HG02759 (cell line): ENCODE data around the gene NLRC5.
"Not testable (repeated sequence)": the region's sequence is repeated elsewhere in the genome, so short reads cannot be mapped to it uniquely, and the experiment has no call there.

Experiments
- ATAC-seq: cut with Tn5 transposase; IDR thresholded peaks from one replicate; pipeline ENCODE4 v1.9.1; 2021; ENCODE audit warnings: mild to moderate bottlenecking, moderate library complexity; ENCODE audit not compliant: unreplicated experiment

The NLRC5 gene

DNA sequence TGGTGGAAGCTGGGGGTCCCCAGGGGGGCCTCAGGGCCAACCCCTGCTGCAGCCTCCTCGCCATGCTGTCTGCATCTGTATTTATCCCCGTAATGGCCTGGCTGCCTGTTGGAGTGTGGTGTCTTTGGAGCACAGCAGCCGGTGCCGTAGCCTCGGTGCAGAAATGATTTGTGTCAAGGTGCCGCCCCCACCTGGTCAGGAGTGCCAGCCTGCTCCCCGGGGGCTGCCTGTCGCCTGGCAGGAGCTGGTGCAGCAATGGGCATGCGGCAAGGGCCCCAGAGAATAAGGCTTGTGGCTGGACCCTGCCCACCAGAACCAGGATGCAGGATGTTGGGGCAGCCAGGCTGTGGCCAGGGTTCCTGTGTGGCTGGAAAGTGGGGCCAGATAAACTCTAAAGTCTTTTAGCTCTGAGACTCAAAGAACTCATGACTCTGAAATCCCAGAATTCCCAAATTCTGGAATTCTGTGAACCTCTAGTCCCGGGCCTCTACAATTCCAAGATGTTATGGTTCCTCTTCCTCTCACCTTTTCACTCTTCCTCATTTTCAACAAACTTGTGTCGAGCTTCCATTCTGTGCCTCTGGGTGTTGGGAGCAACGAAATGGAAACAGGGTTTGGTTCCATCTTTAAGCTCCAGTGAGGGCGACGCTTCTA lies 109.0 kb downstream of the NLRC5 start:
- ATAC-seq = no peak

DNA sequence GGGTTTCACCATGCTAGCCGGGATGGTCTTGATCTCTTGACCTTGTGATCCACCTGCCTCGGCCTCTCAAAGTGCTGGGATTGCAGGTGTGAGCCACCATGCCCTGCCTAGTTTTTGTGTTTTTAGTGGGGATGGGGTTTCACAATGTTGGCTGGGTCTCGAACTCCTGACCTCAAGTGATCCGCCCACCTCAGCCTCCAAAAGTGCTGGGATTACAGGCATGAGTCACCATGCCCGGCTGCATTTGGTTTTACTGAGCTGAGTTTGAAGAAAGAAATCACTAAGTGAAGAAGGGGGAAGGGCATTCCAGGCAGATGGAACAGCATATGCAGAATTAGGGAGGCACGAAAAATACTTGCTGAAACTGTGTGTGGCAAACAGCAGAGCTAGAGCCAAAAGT lies 110.6 kb downstream of the NLRC5 start:
- ATAC-seq = not testable (repeated sequence)

DNA sequence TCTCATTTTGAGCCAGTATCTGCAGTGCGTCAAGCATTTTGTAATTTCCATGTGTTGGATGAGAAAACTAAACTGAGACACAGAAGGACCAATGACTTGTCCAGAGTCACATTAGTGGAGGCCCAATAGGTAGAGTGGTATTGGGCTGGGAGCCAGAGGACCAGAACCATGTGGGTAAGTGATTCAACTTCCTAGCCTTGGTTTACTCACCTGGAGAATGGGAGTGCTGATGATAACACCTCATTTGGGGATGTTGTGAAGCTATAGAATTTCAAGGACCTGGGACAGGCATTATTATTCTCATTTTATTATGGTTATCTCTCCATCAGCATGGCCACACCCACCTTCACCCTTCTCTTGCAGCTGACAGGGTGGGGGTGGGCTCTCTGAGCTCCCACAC lies 111.1 kb downstream of the NLRC5 start:
- no peak for ATAC-seq

DNA sequence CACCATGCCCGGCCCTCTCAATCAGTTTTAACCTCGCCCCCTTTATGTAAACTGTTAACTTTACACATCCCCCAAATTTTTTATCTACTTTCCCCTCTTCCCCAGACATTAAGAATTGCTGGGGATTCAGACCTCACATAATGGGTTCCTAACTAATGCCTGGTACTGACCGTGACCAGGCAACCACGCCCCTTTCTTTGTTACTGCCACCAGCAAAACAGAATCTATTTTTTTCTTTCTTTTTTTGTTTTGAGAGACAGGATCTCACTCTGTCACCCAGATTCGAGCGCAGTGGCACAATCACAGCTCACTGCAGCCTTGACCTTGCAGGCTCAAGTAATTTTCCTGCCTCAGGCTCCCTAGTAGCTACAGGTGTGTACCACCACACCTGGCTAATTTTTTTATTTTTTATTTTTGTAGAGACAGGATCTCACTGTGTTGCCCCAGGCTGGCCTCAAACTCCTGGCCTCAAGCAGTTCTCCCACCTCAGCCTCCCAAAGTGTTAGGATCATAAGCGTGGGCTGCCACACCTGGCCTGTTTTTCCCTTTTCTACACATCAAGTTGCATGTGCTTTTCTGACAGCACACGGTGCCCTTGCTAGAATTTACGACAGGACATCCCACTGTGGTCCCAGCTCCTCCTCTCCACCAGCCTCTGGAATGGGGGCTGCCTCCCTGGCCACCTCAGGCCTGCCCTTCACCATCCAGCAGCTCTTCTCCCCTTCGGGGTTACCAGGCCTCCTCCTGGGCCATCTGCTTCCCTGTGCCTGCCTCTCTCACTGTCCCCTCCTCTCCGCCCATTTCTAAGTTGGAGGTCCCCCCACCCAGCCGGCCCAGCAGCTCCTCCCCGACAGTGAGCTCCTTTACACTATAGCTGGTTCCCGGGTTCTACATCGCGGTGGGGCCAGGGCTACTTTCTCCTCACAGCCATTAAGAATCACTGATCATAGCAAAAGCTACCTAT lies 113.8 kb downstream of the NLRC5 start:
- no peak for ATAC-seq

DNA sequence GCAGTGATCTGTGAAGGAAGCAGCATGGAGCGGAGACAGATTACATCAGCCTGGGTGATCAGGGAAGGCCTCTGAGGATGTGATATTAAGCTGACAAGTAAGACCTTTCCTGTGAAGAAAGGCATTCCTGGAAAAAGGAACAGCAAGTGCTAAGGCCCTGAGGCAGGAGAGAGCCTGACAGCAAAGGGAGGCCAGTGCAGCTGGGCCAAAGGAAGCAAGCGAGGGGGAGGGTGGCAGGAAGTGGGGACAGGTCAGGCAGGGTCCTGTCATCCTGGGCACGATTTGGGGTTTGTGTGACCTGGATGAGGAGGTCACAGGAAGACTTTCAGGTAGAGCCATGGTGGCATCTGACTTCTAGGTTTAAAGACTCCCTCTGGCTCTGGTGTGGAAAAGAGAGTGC lies 115.3 kb downstream of the NLRC5 start:
- ATAC-seq = no peak

DNA sequence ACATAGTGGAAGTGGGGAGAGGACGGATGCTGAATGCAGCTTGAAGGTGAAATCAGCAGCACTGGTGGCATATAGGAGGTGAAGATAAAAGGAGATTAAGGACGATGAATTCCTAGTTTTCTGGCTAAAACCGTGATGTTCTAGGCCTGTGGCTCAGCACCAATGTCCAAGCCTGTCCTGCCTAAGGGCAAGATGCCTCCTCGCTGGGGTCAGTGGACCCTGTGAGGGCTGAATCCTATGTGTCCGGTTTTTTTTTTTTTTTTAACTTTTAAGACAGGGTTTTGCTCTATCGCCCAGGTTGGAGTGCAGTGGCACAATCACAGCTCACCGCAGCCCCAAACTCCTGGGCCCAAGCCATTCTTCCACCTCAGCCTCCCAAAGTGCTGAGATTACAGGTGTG lies 115.8 kb downstream of the NLRC5 start:
- no peak for ATAC-seq

DNA sequence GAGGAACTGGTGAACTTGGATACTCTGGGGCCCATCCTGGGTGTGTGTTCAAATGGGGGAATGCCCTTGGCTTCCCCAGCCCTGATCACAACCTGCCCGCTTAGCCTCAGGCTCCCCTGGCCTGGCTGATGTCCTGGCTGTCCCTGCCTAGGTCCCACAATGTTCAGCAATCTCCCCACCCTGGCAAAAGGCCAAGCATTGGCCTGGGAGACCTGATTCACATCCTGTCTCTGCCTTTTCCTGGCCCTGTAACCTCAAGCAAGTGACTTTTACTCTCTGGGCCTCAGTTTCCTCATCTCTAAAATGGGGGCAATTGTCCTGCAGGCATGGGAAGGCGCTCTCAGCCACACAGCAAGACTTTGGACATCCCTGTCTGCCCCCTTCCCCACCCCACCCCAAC lies 117.4 kb downstream of the NLRC5 start:
- ATAC-seq = no peak

DNA sequence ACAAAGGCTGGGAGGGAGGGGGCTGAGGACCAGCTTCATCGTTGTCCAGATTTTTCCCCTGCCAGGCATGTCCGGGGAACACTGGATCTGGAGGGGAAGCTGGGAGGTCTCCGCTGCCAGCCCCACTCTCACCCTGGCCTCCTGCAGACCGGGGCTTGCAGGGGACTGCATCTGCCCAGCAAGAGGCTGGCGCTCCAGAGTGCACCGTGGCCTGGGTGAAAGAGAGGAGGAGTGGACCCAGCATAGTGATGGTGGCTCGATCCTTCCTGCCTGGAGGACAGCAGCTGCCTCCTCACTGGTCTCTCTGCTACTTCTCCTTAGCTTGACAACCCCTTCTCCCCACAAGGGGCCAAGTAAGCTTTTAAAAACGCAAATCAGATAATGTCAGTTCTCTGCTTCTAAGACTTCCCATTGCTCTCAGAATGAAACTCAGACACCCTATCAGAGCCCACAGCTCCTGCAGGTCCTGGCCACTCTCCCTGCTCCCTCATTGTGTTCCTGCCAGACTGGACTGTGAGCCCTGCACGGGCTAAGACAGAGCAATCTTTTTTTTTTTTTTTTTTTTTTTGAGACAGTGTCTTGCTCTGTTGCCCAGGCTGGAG lies 118.1 kb downstream of the NLRC5 start:
- no peak for ATAC-seq

DNA sequence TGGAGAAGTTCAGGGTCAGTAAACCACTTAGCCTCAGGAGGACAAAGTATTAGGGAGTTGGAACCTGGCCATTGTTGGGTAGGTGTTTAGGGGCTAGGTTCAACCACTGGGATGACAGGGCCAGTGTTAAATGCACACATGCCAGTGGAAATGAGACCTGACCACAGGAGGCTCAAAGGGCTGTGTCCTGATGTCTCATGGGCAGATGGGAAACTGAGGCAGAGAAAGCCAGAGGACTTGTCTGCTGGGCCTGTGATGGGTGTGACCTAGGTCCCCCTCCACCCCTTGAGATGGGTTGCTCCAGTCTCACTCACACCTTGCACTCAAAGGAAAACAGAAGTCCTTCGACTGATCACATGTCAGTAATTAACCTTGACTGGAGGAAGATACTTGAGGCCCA lies 119.1 kb downstream of the NLRC5 start:
- no peak for ATAC-seq

DNA sequence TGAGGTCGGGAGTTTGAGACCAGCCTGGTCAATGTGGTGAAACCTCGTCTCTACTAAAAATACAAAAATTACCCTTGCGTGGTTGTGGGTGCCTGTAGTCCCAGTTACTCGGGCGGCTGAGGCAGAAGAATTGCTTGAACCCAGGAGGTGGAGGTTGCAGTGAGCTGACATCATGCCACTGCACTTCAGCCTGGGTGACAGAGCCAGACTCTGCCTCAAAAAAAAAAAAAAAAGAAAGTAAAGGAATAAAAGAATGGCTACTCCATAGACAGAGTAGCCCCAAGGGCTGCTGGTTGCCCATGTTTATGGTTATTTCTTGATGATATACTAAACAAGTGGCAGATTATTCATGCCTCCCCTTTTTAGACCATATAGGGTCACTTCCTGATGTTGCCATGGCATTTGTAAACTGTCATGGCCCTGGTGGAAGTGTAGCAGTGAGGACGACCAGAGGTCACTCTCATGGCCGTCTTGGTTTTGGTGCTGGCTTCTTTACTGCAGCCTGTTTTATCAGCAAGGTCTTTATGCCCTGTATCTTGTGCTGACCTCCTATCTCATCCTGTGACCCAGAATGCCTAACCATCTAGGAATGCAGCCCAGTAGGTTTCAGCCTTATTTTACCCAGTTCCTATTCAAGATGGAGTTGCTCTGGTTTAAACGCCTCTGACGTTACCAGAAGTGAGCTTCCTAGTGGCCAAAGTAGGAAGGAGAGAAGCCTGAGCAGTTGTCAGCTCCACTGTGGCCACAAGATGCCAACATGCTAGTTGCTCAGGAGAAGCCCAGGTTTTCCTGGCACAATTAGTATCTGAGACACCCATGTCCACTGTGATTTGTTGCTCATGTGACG lies 120.1 kb downstream of the NLRC5 start:
- not testable (repeated sequence) for ATAC-seq

DNA sequence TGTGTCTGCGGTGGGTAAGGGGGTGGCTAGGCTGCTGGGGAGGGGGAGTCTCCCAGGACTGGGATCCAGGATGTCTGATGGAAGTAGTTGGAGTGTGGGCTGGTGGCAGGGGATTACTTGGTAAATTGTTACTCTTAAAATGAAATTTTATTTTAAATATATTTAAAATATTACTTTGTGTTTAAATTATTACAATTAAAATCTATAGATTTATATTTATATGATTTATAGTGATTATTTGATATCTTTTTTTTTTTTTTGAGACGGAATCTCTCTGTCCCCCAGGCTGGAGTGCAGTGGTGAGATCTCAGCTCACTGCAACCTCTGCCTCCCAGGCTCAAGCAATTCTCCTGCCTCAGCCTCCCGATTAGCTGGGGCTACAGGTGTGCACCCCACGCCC lies 121.6 kb downstream of the NLRC5 start:
- no peak for ATAC-seq

DNA sequence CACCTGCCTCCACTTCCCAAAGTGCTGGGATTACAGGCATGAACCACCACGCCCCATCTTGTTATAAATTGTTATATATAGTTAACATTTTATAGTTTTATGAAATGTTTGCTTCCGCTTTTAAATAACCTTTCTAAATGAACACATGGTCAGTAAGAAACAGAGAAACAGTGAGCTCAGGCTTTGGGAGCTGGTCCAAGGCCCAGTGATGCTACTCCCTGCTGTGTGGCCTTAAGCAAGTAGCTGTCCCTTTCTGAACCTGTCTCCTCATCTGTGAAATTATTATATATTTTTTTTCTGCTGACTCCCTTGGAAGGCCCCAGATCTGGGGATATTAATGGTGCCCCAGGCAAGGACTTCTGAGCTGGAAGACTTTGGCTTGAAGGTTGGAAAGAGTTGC lies 122.1 kb downstream of the NLRC5 start:
- ATAC-seq = no peak

DNA sequence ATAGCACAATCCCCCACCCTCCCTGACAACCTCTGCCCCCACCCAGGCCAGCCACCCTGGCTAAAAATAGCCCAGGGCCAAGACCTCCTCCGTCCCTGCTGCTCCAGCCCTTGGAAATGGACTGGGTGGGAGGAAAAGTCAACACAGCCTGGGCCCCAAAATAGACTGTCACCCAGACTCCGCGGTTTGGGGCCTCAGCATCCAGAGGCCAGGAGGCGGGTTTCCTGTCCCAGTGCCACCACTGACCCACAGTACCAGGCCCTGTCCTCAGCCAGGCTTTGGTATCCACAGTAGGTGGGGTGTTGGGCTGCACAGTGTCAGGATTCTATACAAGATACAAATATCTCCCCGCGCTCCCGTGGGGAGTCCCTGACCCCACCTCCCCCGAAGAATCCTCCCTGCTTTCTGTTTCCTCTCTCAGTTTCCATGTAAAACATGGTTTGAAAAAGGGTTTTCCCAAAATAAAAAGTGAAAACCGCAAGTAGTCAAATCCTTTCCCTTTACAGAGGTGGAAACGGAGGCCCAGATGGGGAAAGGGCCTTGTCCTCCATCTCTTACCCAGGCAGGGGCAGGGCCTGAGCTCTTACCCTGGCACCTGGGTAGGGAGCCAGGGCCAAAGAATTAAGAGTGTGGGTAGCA lies 123.2 kb downstream of the NLRC5 start:
- no peak for ATAC-seq

DNA sequence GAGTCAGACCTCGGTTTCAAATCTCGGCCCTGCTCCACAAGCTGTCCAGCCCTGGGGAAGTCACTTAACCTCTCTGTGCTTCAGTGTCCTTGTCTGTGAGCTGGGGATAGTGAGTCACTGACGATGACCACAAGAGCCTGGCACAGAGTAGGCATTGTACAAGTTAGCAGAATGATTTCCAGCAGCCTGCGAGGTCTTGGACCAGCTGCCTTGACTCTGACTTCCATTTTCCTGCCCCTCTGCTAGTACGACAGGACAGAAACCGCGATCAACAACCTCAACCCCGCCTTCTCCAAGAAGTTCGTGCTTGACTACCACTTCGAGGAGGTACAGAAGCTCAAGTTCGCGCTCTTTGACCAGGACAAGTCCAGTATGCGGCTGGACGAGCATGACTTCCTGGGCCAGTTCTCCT lies 123.7 kb downstream of the NLRC5 start:
- ATAC-seq = no peak

DNA sequence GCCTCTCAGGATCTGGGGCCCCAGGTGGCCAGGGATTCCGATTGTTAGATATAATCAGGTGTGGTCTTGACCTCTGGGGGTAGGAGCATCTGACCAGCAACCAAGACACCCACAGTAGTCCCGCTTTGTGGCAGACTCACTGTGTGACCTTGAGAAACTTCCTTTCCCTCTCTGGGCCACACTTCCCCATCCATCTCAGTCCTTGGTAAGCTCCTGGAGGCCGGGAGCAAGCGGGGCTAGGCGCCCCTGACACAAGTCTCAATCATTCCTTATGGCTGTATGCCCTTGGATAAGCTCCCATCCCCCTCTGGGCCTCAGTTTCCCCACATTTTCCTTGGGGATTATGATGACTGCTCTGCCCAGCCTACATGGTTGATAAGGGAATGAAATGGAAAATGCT lies 124.3 kb downstream of the NLRC5 start:
- no peak for ATAC-seq

DNA sequence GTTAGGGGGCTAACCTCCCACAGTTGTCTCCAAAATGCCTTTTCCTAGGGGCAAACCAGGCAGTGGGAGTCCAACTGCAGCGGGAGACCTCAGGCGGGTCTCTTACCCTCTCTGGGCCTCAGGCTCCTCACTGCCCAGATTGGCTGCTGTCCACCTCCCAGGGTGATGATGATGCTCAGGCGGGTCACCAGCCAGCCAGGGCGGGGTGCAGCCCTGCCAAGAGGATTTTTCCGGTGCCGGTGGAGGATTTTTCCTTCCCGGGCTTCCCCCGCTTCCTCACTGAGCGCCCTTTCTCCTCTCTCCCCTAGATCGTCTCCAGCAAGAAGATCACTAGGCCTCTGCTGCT lies 125.8 kb downstream of the NLRC5 start:
- no peak for ATAC-seq

DNA sequence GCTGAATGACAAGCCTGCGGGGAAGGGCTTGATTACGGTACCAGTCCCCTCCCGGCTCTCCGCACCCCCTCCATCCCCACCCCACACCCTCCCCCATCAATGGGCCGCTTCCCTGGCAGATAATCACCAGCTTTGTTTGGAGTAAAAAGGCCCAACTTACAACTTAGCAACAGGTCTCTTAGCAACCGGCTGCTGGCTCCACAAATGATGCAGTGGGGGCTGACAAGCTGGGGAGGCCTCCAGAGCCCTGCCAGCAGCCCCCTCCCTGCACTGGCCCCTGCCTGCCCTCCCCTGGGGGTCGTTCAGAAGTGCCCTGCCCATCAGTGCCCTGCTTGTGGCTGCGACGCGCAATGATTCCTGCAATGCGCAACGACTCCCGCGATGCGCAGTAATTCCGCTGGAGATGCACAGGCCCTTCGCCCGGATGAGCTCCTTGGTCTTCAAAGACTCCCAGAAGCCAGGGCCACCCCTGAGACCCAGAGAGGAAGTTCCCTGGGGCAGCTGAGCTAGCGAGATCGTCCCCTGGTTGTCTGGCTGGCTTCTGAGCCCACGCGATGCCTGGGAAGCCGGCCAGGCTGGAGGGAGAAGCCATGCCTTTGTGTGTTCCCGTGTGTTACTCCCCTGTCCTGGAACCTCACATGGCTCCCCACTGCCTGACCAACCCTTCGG lies 126.3 kb downstream of the NLRC5 start:
- no peak for ATAC-seq

DNA sequence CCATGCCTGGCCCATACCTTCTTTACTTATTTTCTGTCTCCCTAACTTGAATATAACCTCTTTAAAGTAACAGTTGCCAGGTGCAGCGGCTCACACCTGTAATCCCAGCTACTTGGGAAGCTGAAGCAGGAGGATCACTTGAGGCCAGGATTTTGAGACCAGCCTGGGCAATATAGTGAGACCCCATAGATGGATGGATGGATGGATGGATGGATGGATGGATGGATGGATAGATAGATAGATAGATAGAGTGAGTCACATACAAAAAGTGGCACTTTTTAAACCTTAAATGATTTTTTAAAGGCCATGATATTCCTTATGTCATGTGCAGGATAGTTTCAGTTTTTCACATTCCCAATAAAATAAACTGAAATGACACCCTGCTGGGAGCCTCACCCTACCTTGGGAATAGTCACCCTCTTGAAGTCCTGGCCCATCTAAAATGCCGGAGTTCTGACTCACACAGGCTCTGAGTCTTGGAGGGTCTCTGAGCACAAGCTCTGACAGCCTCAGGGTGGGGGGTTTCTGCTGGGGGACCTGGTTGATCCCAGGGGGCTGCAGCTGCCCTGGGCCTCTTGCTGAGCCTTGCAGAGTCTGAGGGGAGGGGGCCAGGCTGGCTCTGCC lies 129.2 kb downstream of the NLRC5 start:
- ATAC-seq = no peak

DNA sequence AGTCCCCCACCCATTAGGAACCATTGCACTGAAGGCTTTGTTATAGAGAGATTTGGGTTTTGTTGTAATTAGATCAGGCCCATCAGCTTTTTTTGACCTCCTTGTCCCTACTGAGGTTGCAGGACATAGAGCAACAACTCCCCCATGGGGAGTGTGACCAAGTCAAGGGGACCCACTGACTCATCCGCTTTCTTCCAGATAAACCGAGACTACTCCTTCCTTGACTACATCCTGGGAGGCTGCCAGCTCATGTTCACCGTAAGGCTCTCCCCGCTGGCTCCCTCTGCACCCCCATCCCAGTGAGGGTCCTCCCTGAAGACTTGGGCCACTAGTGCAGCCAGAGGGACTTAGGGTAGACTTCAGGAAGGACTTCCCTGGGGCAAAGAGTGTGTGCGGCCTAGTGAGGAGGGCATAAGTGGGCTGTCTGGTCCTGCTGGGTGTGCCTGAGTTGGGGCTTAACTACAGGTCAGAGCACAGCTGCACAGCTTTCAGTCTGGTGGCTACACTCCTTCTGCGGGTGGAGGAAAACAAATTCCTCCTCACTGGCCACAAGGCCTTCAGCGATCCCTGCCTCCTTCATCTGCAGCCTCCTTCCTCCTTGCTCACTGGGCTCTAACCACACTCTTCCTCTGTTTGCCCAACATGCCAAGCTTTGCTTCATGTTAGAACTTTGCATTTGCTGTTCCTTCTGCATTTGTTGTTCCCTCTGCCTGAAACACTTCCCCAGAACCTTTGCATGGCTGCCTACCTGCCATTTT lies 134.0 kb downstream of the NLRC5 start:
- ATAC-seq = no peak
